ENCODE measurements around the gene DPM1. TPM values are rescaled to one million over a fixed set of nuclear protein-coding genes. Genes with fewer than 3 reads are reported as not detected.

The DPM1 gene
- 79.2 and 132 TPM in 2 replicates for total RNA-seq

- DNase-seq (ENCODE audit: low read depth) = peak; percentile 23
Observed at GRCh38 chr20:50957798-50958614, at the start of gene DPM1. Gene DPM1, minus strand, starts transcription at chr20:50958532. Its CDS starts 9 bp downstream, at chr20:50958523.

- no peak for DNase-seq (ENCODE audit: low read depth)
Observed at GRCh38 chr20:51005214-51005613, 46.9 kb upstream of the DPM1 start.

GRCh38 chr20:51004781-51005180 lies 46.4 kb upstream of the DPM1 start:
- DNase-seq (ENCODE audit: low read depth) = no peak

GRCh38 chr20:51004305-51004727 lies 46.0 kb upstream of the DPM1 start:
- no peak for DNase-seq (ENCODE audit: low read depth)

GRCh38 chr20:51003753-51004152 lies 45.4 kb upstream of the DPM1 start:
- no peak for DNase-seq (ENCODE audit: low read depth)

GRCh38 chr20:51002633-51003032 lies 44.3 kb upstream of the DPM1 start:
- no peak for DNase-seq (ENCODE audit: low read depth)

GRCh38 chr20:51001430-51002265 lies 43.3 kb upstream of the DPM1 start:
- no peak for DNase-seq (ENCODE audit: low read depth)

- no peak for DNase-seq (ENCODE audit: low read depth)
Observed at GRCh38 chr20:50999355-50999754, 41.0 kb upstream of the DPM1 start.

GRCh38 chr20:50996901-50997865 lies 38.9 kb upstream of the DPM1 start:
- peak; percentile 19 for DNase-seq (ENCODE audit: low read depth)

- peak; percentile 4 for DNase-seq (ENCODE audit: low read depth)
Observed at GRCh38 chr20:50995506-50995905, 37.2 kb upstream of the DPM1 start.

- DNase-seq (ENCODE audit: low read depth) = peak; percentile 22
Observed at GRCh38 chr20:50993876-50994275, 35.5 kb upstream of the DPM1 start.

GRCh38 chr20:50992733-50993457 lies 34.6 kb upstream of the DPM1 start:
- peak; percentile 36 for DNase-seq (ENCODE audit: low read depth)

- peak; percentile 20 for DNase-seq (ENCODE audit: low read depth)
Observed at GRCh38 chr20:50992336-50992732, 34.0 kb upstream of the DPM1 start.

- no peak for DNase-seq (ENCODE audit: low read depth)
Observed at GRCh38 chr20:50991076-50991475, 32.7 kb upstream of the DPM1 start.

GRCh38 chr20:50987493-50988210 lies 29.3 kb upstream of the DPM1 start:
- peak; percentile 77 for DNase-seq (ENCODE audit: low read depth)

- DNase-seq (ENCODE audit: low read depth) = no peak
Observed at GRCh38 chr20:50983321-50983720, 25.0 kb upstream of the DPM1 start.

GRCh38 chr20:50982363-50982762 lies 24.0 kb upstream of the DPM1 start:
- peak; percentile 43 for DNase-seq (ENCODE audit: low read depth)

GRCh38 chr20:50981714-50982048 lies 23.3 kb upstream of the DPM1 start:
- no peak for DNase-seq (ENCODE audit: low read depth)

GRCh38 chr20:50980851-50981713 lies 22.8 kb upstream of the DPM1 start:
- DNase-seq (ENCODE audit: low read depth) = no peak

Measured in renal cortical epithelial cell (primary cell).